ENCODE data around the gene MRLN. TPM values are rescaled to one million over a fixed set of nuclear protein-coding genes. Genes with fewer than 3 reads are reported as not detected.

The MRLN gene
- total and polyA plus RNA-seq, 2 of the 4 experiments (the other 2 are of a cell fraction) = not detected

GRCh38 chr10:59770689-59771088 is 17.4 kb upstream of the MRLN start:
- Histone ChIP-seq H3K9me3 (ENCODE audit: control insufficient read depth, insufficient read depth, low read length) (no peaks in the 10 kb centered on the region), H3K56ac (ENCODE audit: extremely low read depth, insufficient read depth, low read length) (no peak overlapping the region), H2AK9ac (replicated peaks; ENCODE audit: low read depth, low read length, poor library complexity) (no peak overlapping the region), H3K36me3 (ENCODE audit: control insufficient read depth, insufficient read depth, low read length) (no peaks in the 10 kb centered on the region), H3K9me1 (ENCODE audit: insufficient read depth, low read length) (no peaks in the 10 kb centered on the region), H4K20me1 (ENCODE audit: insufficient read depth, low read length) (no peaks in the 10 kb centered on the region), H3K9ac (ENCODE audit: low read depth, low read length) (no peak overlapping the region), H2BK5ac (ENCODE audit: low read depth, low read length, poor library complexity, severe bottlenecking) (no peak overlapping the region), H3K4me3 (ENCODE audit: insufficient read depth, low read depth, low read length) (no peak overlapping the region), H2AK5ac (ENCODE audit: low read depth, low read length) (no peak overlapping the region), H4K91ac (ENCODE audit: insufficient read depth, low read depth, low read length) (no peak overlapping the region), H3K14ac (replicated peaks; ENCODE audit: low read depth, low read length) (no peak overlapping the region), H3K27me3 (ENCODE audit: control insufficient read depth, insufficient read depth, low read length) (no peaks in the 10 kb centered on the region), H4K8ac (ENCODE audit: low read depth in 2 of 2, low read length in 2 of 2) (no peak overlapping the region), H2BK120ac (ENCODE audit: low read depth, low read length) (no peak overlapping the region), H3K4me2 (ENCODE audit: low read depth, low read length) (no peak overlapping the region), H2AFZ (replicated peaks; ENCODE audit: low read length, poor library complexity) (no peak overlapping the region), H3K79me1 (ENCODE audit: low read depth in 1 of 2, low read length in 2 of 2) (no peaks in the 10 kb centered on the region), H3K4me1 (ENCODE audit: control insufficient read depth, insufficient read depth, low read length) (no peaks in the 10 kb centered on the region), H4K5ac (ENCODE audit: low read depth, low read length) (no peak overlapping the region), H3K18ac (ENCODE audit: low read depth, low read length) (no peak overlapping the region), H3K23ac (ENCODE audit: low read depth, low read length) (no peak overlapping the region), H2BK15ac (ENCODE audit: low read depth, low read length) (no peak overlapping the region), H3K27ac (ENCODE audit: insufficient read depth, low read length) (no peak overlapping the region), H2BK20ac (ENCODE audit: low read depth, low read length) (no peak overlapping the region), H3K4ac (ENCODE audit: low read depth, low read length) (no peak overlapping the region)
- in situ Hi-C loops (cut with MboI; ENCODE audit: low sequenced_read_pairs) = no loop called here
- DNase-seq (no peak), ATAC-seq (ENCODE audit: low read depth) (no peak)
- ChIA-PET POLR2A (ENCODE audit: unreplicated experiment) (no interaction called here), CTCF (no interaction called here)
- WGBS, 2 experiments (ENCODE audit: extremely low coverage in 2 of 2, insufficient read length in 1 of 2) = 71% methylated on average over 3 of the region's 11 CpGs; no CpG with 5 or more reads in 1 of the 2 experiments
- no peak for TF ChIP-seq CEBPB (IDR thresholded peaks at IDR 0.05; ENCODE audit: low read depth, low read length)
- no peak for TF ChIP-seq RFX5 (IDR thresholded peaks at IDR 0.05; ENCODE audit: low read depth, low read length)
- BruUV-seq (replicated peaks) = no TSS peak
- intact Hi-C loops (cut with micrococcal nuclease) = no loop called here
- dilution Hi-C loops (cut with HindIII; ENCODE audit: low sequenced_read_pairs, unreplicated experiment) = no loop called here
